NOMO-1 treated with DMSO at 0.1 percent for 48 hours (cell line): ENCODE measurements around the gene SHMT1.
"Not testable (repeated sequence)": the region's sequence is repeated elsewhere in the genome, so short reads cannot be mapped to it uniquely, and the experiment has no call there.

ENCODE experiments used
- DNase-seq: peaks from one replicate; lab custom pipeline; 2025; ENCODE audit not compliant: unreplicated experiment; lab: John Stamatoyannopoulos, UW

Gene SHMT1

GRCh38 chr17:18378614-18379013, 15.3 kb upstream of the SHMT1 start:
- DNase-seq: not testable (repeated sequence)

GRCh38 chr17:18378205-18378505, 14.8 kb upstream of the SHMT1 start:
- no peak for DNase-seq

- DNase-seq: peak; percentile 54
These were observed 14.3 kb upstream of the SHMT1 start, which contains the start of gene EVPLL for GRCh38 chr17:18377437-18378204. Gene EVPLL (plus strand): TSS chr17:18377778. CDS start chr17:18380938, 3,160 bp downstream.

- DNase-seq: no peak
These were observed 10.9 kb upstream of the SHMT1 start for GRCh38 chr17:18374216-18374615.

- DNase-seq: not testable (repeated sequence)
These were observed 9.8 kb upstream of the SHMT1 start for GRCh38 chr17:18373181-18373580.

- no peak for DNase-seq
These were observed 8.1 kb upstream of the SHMT1 start for GRCh38 chr17:18371455-18371854.

GRCh38 chr17:18370761-18371160, 7.4 kb upstream of the SHMT1 start:
- no peak for DNase-seq

GRCh38 chr17:18368946-18369345, 5.6 kb upstream of the SHMT1 start:
- no peak for DNase-seq

- no peak for DNase-seq
These were observed 816 bp upstream of the SHMT1 start for GRCh38 chr17:18364166-18364565.

GRCh38 chr17:18362698-18363100, 651 bp downstream of the SHMT1 start:
- DNase-seq: no peak

- DNase-seq: no peak
These were observed 1.3 kb downstream of the SHMT1 start for GRCh38 chr17:18361837-18362697.

- no peak for DNase-seq
These were observed 2.8 kb downstream of the SHMT1 start for GRCh38 chr17:18360518-18360917.

- peak; percentile 42 for DNase-seq
These were observed 6.7 kb downstream of the SHMT1 start for GRCh38 chr17:18356624-18357023.

- no peak for DNase-seq
These were observed 9.8 kb downstream of the SHMT1 start for GRCh38 chr17:18353541-18353940.

GRCh38 chr17:18344021-18344420, 19.3 kb downstream of the SHMT1 start:
- DNase-seq: no peak

- no peak for DNase-seq
These were observed 23.4 kb downstream of the SHMT1 start for GRCh38 chr17:18339933-18340332.

GRCh38 chr17:18338158-18338557, 25.2 kb downstream of the SHMT1 start:
- not testable (repeated sequence) for DNase-seq

- no peak for DNase-seq
These were observed 30.4 kb downstream of the SHMT1 start for GRCh38 chr17:18332909-18333489.

- no peak for DNase-seq
These were observed 31.5 kb downstream of the SHMT1 start for GRCh38 chr17:18331879-18332278.

GRCh38 chr17:18328643-18329204, 34.6 kb downstream of the SHMT1 start:
- DNase-seq: no peak

- DNase-seq: no peak
These were observed 35.8 kb downstream of the SHMT1 start for GRCh38 chr17:18327556-18327955.

GRCh38 chr17:18327093-18327492, 36.3 kb downstream of the SHMT1 start:
- no peak for DNase-seq
